HG03520 (cell line): ENCODE measurements around the gene CD81.
A peak's percentile ranks its signal among the peaks of the same experiment; 100 is the strongest.

Experiments used
- ATAC-seq: cut with Tn5 transposase; IDR thresholded peaks from one replicate; pipeline ENCODE4 v1.9.1; 2021; ENCODE audit warnings: mild to moderate bottlenecking, moderate library complexity; ENCODE audit not compliant: unreplicated experiment

Gene CD81

GRCh38 chr11:2388431-2389376 lies 11.6 kb downstream of the CD81 start:
- no peak for ATAC-seq

- ATAC-seq, result no peak
Observed at GRCh38 chr11:2389377-2390026, 12.4 kb downstream of the CD81 start.

- no peak for ATAC-seq
Observed at GRCh38 chr11:2390091-2390724, 13.1 kb downstream of the CD81 start.

- ATAC-seq, result no peak
Observed at GRCh38 chr11:2390725-2391151, 13.6 kb downstream of the CD81 start.

- ATAC-seq, result no peak
Observed at GRCh38 chr11:2391181-2391975, 14.3 kb downstream of the CD81 start.

- ATAC-seq, result no peak
Observed at GRCh38 chr11:2392241-2392959, 15.3 kb downstream of the CD81 start.

GRCh38 chr11:2393111-2393868 lies 16.2 kb downstream of the CD81 start:
- no peak for ATAC-seq

GRCh38 chr11:2393941-2394817 lies 17.1 kb downstream of the CD81 start:
- ATAC-seq, result no peak

- ATAC-seq, result no peak
Observed at GRCh38 chr11:2394818-2395105, 17.7 kb downstream of the CD81 start.

- no peak for ATAC-seq
Observed at GRCh38 chr11:2395211-2395730, 18.2 kb downstream of the CD81 start.

GRCh38 chr11:2395856-2396255 lies 18.7 kb downstream of the CD81 start:
- no peak for ATAC-seq

GRCh38 chr11:2396471-2396870 lies 19.4 kb downstream of the CD81 start:
- no peak for ATAC-seq

GRCh38 chr11:2397005-2397404 lies 19.9 kb downstream of the CD81 start:
- no peak for ATAC-seq

GRCh38 chr11:2398664-2399355 lies 21.7 kb downstream of the CD81 start:
- no peak for ATAC-seq

GRCh38 chr11:2399488-2400068 lies 22.5 kb downstream of the CD81 start:
- ATAC-seq, result peak; percentile 1

GRCh38 chr11:2400069-2400761 lies 23.1 kb downstream of the CD81 start, which contains the start of gene TSSC4:
Gene TSSC4 (plus strand): TSS chr11:2400750. CDS start chr11:2402634, 1,884 bp downstream.
- ATAC-seq, result peak; percentile 79
